LNCaP clone FGC (cell line): ENCODE results near the gene WDR93.

Experiments used
- DNase-seq: peaks from one replicate; pipeline ENCODE4 v3.0.0-alpha.2; 2011; ENCODE audit warnings: low read depth
- H3K4me3 ChIP-seq: 2 replicates; pipeline ENCODE4 v1.5.1; 2011; ENCODE audit warnings: mild to moderate bottlenecking, low read depth, low read length, control low read depth
- TF ChIP-seq, protein P1 (sequence below): IDR thresholded peaks from 2 replicates; pipeline ENCODE4 v1.5.1; 2012; ENCODE audit warnings: mild to moderate bottlenecking; ENCODE audit not compliant: control insufficient read depth, insufficient read depth; ENCODE audit errors: extremely low read depth

Gene WDR93

DNA sequence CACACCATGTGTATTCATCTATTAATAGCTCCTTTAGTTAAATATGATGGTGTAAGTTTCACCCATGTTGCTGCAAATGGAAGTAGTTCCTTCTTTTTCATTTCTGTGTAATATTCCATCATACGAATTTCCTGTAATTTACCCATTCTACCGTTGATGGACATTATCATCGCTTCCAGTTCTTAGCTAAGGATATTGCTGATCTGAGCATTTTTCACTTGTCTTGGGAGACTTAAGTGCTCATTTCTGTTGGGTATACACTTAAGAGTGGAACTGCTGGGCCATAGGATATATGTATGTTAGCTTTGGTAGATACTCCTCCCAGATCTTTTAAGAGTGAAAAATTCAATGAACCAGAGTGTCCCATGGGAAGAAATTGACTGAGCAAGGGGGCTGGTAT lies 22.4 kb upstream of the WDR93 start:
- TF ChIP-seq, protein P1, sequence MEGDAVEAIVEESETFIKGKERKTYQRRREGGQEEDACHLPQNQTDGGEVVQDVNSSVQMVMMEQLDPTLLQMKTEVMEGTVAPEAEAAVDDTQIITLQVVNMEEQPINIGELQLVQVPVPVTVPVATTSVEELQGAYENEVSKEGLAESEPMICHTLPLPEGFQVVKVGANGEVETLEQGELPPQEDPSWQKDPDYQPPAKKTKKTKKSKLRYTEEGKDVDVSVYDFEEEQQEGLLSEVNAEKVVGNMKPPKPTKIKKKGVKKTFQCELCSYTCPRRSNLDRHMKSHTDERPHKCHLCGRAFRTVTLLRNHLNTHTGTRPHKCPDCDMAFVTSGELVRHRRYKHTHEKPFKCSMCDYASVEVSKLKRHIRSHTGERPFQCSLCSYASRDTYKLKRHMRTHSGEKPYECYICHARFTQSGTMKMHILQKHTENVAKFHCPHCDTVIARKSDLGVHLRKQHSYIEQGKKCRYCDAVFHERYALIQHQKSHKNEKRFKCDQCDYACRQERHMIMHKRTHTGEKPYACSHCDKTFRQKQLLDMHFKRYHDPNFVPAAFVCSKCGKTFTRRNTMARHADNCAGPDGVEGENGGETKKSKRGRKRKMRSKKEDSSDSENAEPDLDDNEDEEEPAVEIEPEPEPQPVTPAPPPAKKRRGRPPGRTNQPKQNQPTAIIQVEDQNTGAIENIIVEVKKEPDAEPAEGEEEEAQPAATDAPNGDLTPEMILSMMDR, result no peak
- no peak overlapping the region for H3K4me3 ChIP-seq

GRCh38 chr15:89669309-89669865 lies 21.2 kb upstream of the WDR93 start:
- DNase-seq, result no peak
- H3K4me3 ChIP-seq, result no peak overlapping the region
- TF ChIP-seq, protein P1, result no peak

More for the DNA sequence above, 22.4 kb upstream of the WDR93 start:
- no peak for DNase-seq

- H3K4me3 ChIP-seq, result no peak overlapping the region
- TF ChIP-seq, protein P1, result no peak
- no peak for DNase-seq
These were observed 20.7 kb upstream of the WDR93 start for GRCh38 chr15:89669941-89670340.

- no peak overlapping the region for H3K4me3 ChIP-seq
- DNase-seq, result no peak
- TF ChIP-seq, protein P1, result no peak
These were observed 19.5 kb upstream of the WDR93 start for GRCh38 chr15:89670971-89671560.

- DNase-seq, result no peak
- no peak overlapping the region for H3K4me3 ChIP-seq
- TF ChIP-seq, protein P1, result no peak
These were observed 18.9 kb upstream of the WDR93 start for GRCh38 chr15:89671687-89672086.

DNA sequence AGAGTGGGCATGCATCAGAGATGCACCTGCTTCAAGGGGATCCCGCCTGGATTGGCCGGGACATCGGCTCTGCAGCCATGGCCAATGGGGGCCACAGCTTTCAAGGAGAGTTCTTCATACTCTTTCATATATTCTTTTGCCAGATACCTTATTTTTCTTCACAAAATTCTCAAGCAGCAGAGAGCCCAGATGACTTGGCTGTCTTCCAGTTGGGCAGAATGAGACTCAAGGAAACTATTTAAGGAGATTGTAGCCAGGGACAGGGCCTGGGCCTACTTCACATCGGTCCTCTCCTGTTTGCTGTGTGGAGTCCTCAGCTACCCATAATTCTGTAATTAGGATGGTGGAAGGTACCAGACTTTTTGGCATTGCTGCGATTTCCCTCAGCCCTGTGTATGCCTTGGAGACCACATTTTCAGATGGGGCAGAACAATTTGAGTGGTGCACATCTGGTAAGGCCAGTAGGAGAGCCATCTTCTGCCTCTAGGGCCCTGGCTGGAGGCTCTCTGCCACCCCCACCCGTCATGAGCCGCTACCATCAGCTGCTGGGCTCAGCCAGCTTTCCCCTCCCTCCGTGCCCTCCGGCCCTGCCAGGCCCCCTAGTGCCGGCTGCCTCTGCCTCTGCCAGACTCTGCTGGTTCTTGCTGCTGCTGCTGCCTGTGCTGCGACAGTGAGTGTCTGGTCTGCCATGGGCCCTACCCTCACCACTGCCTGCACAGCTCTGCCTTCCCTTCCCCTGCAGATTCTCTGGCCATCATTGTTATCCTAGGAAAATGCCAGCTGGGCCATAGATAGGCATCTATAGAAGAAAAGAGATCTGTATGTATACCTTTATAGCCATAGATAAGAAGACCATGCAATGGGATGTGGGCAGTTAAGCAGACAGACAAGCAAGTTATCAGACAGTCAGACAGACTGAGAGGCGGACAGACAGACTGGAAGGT lies 18.1 kb upstream of the WDR93 start:
- TF ChIP-seq, protein P1, result no peak
- H3K4me3 ChIP-seq, result no peak overlapping the region
- no peak for DNase-seq
